ENCODE measurements around the gene EMX1. TPM values are rescaled to one million over a fixed set of nuclear protein-coding genes. Genes with fewer than 3 reads are reported as not detected.

EMX1 gene
- total and polyA plus RNA-seq, 2 experiments from 2014 or later = not detected

DNA sequence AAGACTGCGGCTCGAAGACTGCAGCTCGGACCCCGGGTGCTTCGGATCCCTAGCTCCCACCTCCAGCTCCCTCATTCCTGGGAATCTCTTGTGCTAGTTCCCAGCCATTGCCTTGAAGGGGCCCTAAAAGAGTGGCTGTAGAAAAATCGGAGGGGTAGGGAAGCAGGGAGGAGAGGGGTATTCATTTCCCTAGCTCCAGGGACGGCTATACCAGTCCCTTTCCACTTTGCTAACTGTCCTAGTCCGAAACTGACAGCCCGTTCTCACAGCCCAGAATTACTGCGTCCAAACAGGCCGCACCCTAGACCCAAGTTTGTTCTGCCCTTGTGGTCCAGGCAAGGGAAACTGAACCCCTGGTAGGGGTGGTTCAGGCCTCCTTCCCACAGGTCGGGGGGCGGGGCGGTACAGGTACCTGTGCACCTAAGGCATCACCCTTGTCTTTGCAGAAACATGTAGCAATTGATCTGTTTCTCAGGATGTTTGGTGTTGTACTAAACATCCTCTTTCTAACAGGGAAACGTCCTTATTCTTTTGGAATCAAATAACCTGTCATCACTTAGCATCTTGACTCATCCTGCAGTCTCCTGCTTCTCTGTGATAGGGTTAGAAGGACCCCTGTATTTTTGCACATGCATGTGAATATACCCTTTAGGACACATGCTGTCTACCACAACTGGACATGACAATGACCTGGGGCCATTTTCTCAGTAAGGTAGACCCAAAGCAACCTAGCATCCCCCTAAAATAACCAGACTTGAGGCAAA, 4.0 kb downstream of the EMX1 start:
- no peaks in the 10 kb centered on the region for H3K4me1 ChIP-seq (ENCODE audit: insufficient read depth)
- no peaks in the 10 kb centered on the region for H3K9me2 ChIP-seq (ENCODE audit: insufficient read depth)
- no peaks in the 10 kb centered on the region for H3K36me3 ChIP-seq (ENCODE audit: low read depth)
- no peaks in the 10 kb centered on the region for H3K79me2 ChIP-seq (ENCODE audit: insufficient read depth)
- no peak overlapping the region for H3K27ac ChIP-seq
- TF ChIP-seq EZH2phosphoT487 (IDR thresholded peaks at IDR 0.05; ENCODE audit: insufficient read depth, low read depth) (0 out of 2 replicates have a peak, but pooled peaks have one; percentile 32), EZH2 (IDR thresholded peaks at IDR 0.05; ENCODE audit: insufficient read depth, poor library complexity, severe bottlenecking) (no peak)
- H3K4me2 ChIP-seq (ENCODE audit: unreplicated experiment) = no peak overlapping the region
- WGBS, 2 experiments (ENCODE audit: low coverage in 1 of 2, low lambda C conversion rate in 2 of 2, missing lambda C conversion rate in 2 of 2) = 17 to 21% methylated on average over 15 of the region's 15 CpGs
- peaks cover 95% of the 10 kb centered on the region for H3K27me3 ChIP-seq (replicated peaks; ENCODE audit: insufficient read depth)
- DNase-seq = no peak
- no peaks in the 10 kb centered on the region for H3F3A ChIP-seq (ENCODE audit: insufficient read depth)
- no peaks in the 10 kb centered on the region for H4K20me1 ChIP-seq (ENCODE audit: insufficient read depth)
- in situ Hi-C loops (cut with MboI) = no loop called here
- no peak overlapping the region for H3K4me3 ChIP-seq
- H2AFZ ChIP-seq = no peak overlapping the region
- no peak overlapping the region for H3K9ac ChIP-seq
- no peaks in the 10 kb centered on the region for H3K9me3 ChIP-seq (ENCODE audit: low read depth)

DNA sequence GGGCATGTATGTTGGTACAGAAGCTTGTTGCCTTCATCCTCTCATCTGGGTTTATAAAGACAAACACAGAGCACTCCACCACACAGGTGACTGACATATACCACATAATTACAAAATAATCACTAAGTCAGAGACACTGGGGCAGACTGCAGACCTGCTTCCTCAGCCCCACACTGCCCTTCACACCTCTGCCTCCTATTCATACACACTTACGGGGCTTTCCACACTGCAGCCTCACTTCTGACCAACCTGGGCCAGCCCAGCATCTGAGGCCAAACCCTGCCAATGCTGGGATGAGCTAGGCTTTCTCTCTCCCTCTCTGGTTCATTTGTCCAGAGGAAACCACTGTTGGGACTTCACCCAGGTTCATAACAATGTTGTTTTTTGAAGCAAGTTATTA, 4.5 kb downstream of the EMX1 start:
- Histone ChIP-seq H3K4me3 (no peak overlapping the region), H3K4me2 (ENCODE audit: unreplicated experiment) (no peak overlapping the region), H3K79me2 (ENCODE audit: insufficient read depth) (no peaks in the 10 kb centered on the region), H2AFZ (no peak overlapping the region), H3K36me3 (ENCODE audit: low read depth) (no peaks in the 10 kb centered on the region), H3F3A (ENCODE audit: insufficient read depth) (no peaks in the 10 kb centered on the region), H3K9me3 (ENCODE audit: low read depth) (no peaks in the 10 kb centered on the region), H3K9ac (no peak overlapping the region), H3K4me1 (ENCODE audit: insufficient read depth) (no peaks in the 10 kb centered on the region), H4K20me1 (ENCODE audit: insufficient read depth) (no peaks in the 10 kb centered on the region), H3K9me2 (ENCODE audit: insufficient read depth) (no peaks in the 10 kb centered on the region), H3K27me3 (replicated peaks; ENCODE audit: insufficient read depth) (peaks cover 95% of the 10 kb centered on the region), H3K27ac (no peak overlapping the region)
- 89 to 95% methylated on average over 1 of the region's 1 CpG for WGBS, 2 experiments (ENCODE audit: low coverage in 1 of 2, low lambda C conversion rate in 2 of 2, missing lambda C conversion rate in 2 of 2)
- TF ChIP-seq EZH2phosphoT487 (IDR thresholded peaks at IDR 0.05; ENCODE audit: insufficient read depth, low read depth) = no peak
- no peak for TF ChIP-seq EZH2 (IDR thresholded peaks at IDR 0.05; ENCODE audit: insufficient read depth, poor library complexity, severe bottlenecking)
- no peak for DNase-seq
- in situ Hi-C loops (cut with MboI) = no loop called here

DNA sequence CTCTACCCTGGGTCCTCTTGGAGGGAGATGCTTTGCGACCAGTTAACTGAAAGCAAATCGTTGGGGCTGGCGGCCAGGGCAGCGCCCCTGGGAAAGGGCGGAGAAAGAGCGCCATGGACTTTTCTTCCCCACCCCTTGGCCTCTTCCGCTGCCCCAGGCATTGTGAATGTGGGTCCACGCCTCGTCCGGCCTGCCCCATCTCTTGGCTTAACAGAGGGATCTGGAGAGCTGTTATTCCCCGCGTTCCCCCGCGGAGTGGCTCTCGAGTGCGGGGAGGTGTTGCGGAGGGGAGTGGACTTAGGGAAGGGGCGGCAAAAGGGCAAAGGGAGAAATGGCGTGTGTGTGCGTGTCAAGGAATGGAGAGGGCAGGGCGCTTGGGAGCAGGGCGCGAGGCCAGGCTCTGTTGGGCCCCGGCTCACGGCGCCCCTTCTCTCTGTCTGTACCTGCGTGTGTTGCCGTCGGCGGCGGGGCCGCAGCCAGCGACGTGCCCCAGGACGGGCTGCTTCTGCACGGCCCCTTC, 6.6 kb downstream of the EMX1 start:
- peaks cover 99% of the 10 kb centered on the region for H3K27me3 ChIP-seq (replicated peaks; ENCODE audit: insufficient read depth)
- H2AFZ ChIP-seq = no peak overlapping the region
- no peaks in the 10 kb centered on the region for H3K9me2 ChIP-seq (ENCODE audit: insufficient read depth)
- H3K4me3 ChIP-seq = no peak overlapping the region
- H3K36me3 ChIP-seq (ENCODE audit: low read depth) = no peaks in the 10 kb centered on the region
- no peak overlapping the region for H3K9ac ChIP-seq
- H3K4me2 ChIP-seq (ENCODE audit: unreplicated experiment) = no peak overlapping the region
- no peaks in the 10 kb centered on the region for H3K4me1 ChIP-seq (ENCODE audit: insufficient read depth)
- H4K20me1 ChIP-seq (ENCODE audit: insufficient read depth) = no peaks in the 10 kb centered on the region
- no peaks in the 10 kb centered on the region for H3F3A ChIP-seq (ENCODE audit: insufficient read depth)
- H3K79me2 ChIP-seq (ENCODE audit: insufficient read depth) = no peaks in the 10 kb centered on the region
- WGBS, 2 experiments (ENCODE audit: low coverage in 1 of 2, low lambda C conversion rate in 2 of 2, missing lambda C conversion rate in 2 of 2) = 13 to 18% methylated on average over 31 to 32 of the region's 36 CpGs
- no peak for TF ChIP-seq EZH2phosphoT487 (IDR thresholded peaks at IDR 0.05; ENCODE audit: insufficient read depth, low read depth)
- TF ChIP-seq EZH2 (IDR thresholded peaks at IDR 0.05; ENCODE audit: insufficient read depth, poor library complexity, severe bottlenecking) = no peak
- in situ Hi-C loops (cut with MboI) = no loop called here
- no peaks in the 10 kb centered on the region for H3K9me3 ChIP-seq (ENCODE audit: low read depth)
- DNase-seq = no peak
- H3K27ac ChIP-seq = no peak overlapping the region

GRCh38 chr2:72924353-72925240, 7.3 kb downstream of the EMX1 start:
- TF ChIP-seq EZH2 (IDR thresholded peaks at IDR 0.05; ENCODE audit: insufficient read depth, poor library complexity, severe bottlenecking) = peak; percentile 92
- TF ChIP-seq EZH2phosphoT487 (IDR thresholded peaks at IDR 0.05; ENCODE audit: insufficient read depth, low read depth) = no peak
- H4K20me1 ChIP-seq (ENCODE audit: insufficient read depth) = no peaks in the 10 kb centered on the region
- in situ Hi-C loops (cut with MboI) = no loop called here
- H3K27ac ChIP-seq = no peak overlapping the region
- no peak overlapping the region for H2AFZ ChIP-seq
- no peaks in the 10 kb centered on the region for H3F3A ChIP-seq (ENCODE audit: insufficient read depth)
- H3K4me2 ChIP-seq (ENCODE audit: unreplicated experiment) = no peak overlapping the region
- H3K27me3 ChIP-seq (replicated peaks; ENCODE audit: insufficient read depth) = peaks cover 97% of the 10 kb centered on the region
- H3K79me2 ChIP-seq (ENCODE audit: insufficient read depth) = no peaks in the 10 kb centered on the region
- no peaks in the 10 kb centered on the region for H3K4me1 ChIP-seq (ENCODE audit: insufficient read depth)
- no peaks in the 10 kb centered on the region for H3K36me3 ChIP-seq (ENCODE audit: low read depth)
- no peak overlapping the region for H3K9ac ChIP-seq
- H3K4me3 ChIP-seq = no peak overlapping the region
- no peaks in the 10 kb centered on the region for H3K9me2 ChIP-seq (ENCODE audit: insufficient read depth)
- no peaks in the 10 kb centered on the region for H3K9me3 ChIP-seq (ENCODE audit: low read depth)
- DNase-seq = peak; percentile 37
- 5% methylated on average over 57 of the region's 61 CpGs for WGBS, 2 experiments (ENCODE audit: low coverage in 1 of 2, low lambda C conversion rate in 2 of 2, missing lambda C conversion rate in 2 of 2)
